GM06990 (cell line): ENCODE measurements around the gene OGDH.

Source experiments
- DNase-seq: peaks from one replicate; pipeline ENCODE4 v3.0.0-alpha.2; 2011; ENCODE audit not compliant: insufficient read length; ENCODE audit errors: extremely low read depth
- H3K27me3 ChIP-seq: replicated peaks from 2 replicates; pipeline ENCODE4 v1.6.0; 2011; ENCODE audit warnings: low read length; ENCODE audit not compliant: control insufficient read depth, insufficient read depth
- H3K36me3 ChIP-seq: 2 replicates; pipeline ENCODE4 v1.5.1; 2011; ENCODE audit warnings: low read length; ENCODE audit not compliant: control insufficient read depth, insufficient read depth
- H3K4me3 ChIP-seq: replicated peaks from 2 replicates; pipeline ENCODE4 v1.5.1; 2011; ENCODE audit warnings: low read depth, mild to moderate bottlenecking, control low read depth, low read length
- CTCF ChIP-seq: IDR thresholded peaks from 2 replicates; pipeline ENCODE4 v1.5.1; 2011; ENCODE audit warnings: low read length, control low read depth, mild to moderate bottlenecking, inconsistent platforms; ENCODE audit not compliant: insufficient read depth, poor library complexity, severe bottlenecking

Gene OGDH

GRCh38 chr7:44756904-44757303, 150.5 kb downstream of the OGDH start:
- no peak overlapping the region for H3K4me3 ChIP-seq
- DNase-seq: no peak
- TF ChIP-seq CTCF: no peak
- peaks cover 49% of the 10 kb centered on the region for H3K36me3 ChIP-seq
- H3K27me3 ChIP-seq: no peaks in the 10 kb centered on the region

DNA sequence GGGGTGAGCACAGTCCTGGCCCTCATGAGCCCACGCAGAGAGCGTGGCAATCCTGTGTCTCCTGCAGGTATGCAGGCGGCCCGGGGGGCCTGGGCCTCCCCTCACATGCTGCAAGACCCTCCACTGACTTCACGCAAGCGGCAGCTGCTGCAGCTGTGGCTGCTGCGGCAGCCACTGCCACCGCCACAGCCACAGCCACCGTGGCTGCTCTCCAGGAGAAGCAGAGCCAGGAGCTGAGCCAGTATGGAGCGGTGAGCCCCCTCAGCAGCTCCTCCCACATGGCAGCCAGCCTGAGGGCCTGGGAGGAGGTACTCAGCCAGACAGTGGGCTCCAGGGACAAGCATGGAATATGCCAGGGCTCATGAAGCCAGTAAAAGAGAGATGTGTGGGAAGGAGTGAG, 150.9 kb downstream of the OGDH start:
- H3K36me3 ChIP-seq: peaks cover 49% of the 10 kb centered on the region

DNA sequence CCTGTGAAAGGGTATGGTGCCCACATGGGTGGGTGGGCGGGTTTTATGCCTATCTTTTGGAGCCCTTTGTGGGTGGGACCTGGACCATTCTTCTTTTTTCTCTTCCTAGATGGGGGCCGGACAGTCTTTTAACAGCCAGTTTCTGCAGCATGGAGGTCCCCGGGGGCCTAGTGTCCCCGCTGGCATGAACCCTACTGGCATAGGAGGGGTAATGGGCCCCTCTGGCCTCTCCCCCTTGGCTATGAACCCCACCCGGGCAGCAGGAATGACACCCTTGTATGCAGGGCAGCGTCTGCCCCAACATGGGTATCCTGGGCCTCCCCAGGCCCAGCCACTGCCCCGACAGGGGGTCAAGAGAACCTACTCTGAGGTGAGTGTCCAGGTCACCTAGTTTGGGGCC, 151.3 kb downstream of the OGDH start:
- no peak for DNase-seq
- Histone ChIP-seq H3K4me3 (no peak overlapping the region), H3K27me3 (no peaks in the 10 kb centered on the region), H3K36me3 (peaks cover 52% of the 10 kb centered on the region)
- no peak for TF ChIP-seq CTCF

More for the DNA sequence above, 150.9 kb downstream of the OGDH start:
- TF ChIP-seq CTCF: no peak
- Histone ChIP-seq H3K4me3 (no peak overlapping the region), H3K27me3 (no peaks in the 10 kb centered on the region)
- no peak for DNase-seq
